DND-41 (cell line): Measurements from ENCODE around the gene MITD1.

Source experiments
- CTCF ChIP-seq: IDR thresholded peaks from 2 replicates; pipeline ENCODE4 v1.5.1; 2012; ENCODE audit warnings: borderline replicate concordance, low read length, moderate library complexity, mild to moderate bottlenecking; ENCODE audit not compliant: poor library complexity, severe bottlenecking; ENCODE audit errors: extremely low read depth
- EZH2 ChIP-seq: IDR thresholded peaks from 3 replicates; pipeline ENCODE4 v1.6.1; 2012; ENCODE audit warnings: borderline replicate concordance, low read depth, mild to moderate bottlenecking, moderate library complexity, low read length, inconsistent platforms; ENCODE audit not compliant: severe bottlenecking

DNA sequence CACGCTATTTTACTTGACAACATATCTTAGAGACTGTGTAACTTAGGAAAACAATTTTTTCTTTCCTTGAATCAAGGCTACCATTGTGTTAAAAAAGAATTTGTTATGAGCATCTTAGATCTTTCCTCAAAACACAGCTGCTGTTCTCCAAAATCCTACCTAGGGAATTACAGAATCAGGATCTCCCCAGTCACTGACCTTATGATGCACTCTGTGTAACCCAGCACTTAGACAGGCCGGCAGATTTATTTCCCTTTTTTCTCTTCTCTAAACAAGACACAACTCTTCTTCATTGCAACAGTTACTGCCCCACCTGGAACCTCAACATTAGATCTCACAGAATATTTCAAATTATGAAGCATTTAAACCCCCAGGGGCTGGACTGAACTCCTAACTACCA lies 52.9 kb downstream of the MITD1 start:
- TF ChIP-seq CTCF: no peak
- TF ChIP-seq EZH2: no peak
